HCT116 (cell line): ENCODE measurements around the gene CHML. TPM values are rescaled to one million over a fixed set of nuclear protein-coding genes. Genes with fewer than 3 reads are reported as not detected.

Experiments
- ATAC-seq: fragments of 200-7000 bp; cut with Tn5 transposase; 2 replicates; pipeline ENCODE4 v1.9.1; 2020; ENCODE audit warnings: mild to moderate bottlenecking, moderate library complexity
- BruUV-seq: library from RNA; stranded (reverse); fragments of 400-500 nt; replicated peaks from 2 replicates; lab custom pipeline; 2021; lab: Mats Ljungman, UMichigan
- CTCF ChIA-PET: fragments of 300-600 bp; sonication (Branson Sonifier 250); formaldehyde crosslinking; loops from one replicate; lab custom pipeline; 2021; ENCODE audit warnings: antibody characterized with exemption; lab: Charles Lee
- POLR2A ChIA-PET: fragments of 300-600, 350-600 bp; sonication (Branson Sonifier 250); formaldehyde crosslinking; loops from one replicate; lab custom pipeline; 2021; ENCODE audit warnings: antibody characterized with exemption; lab: Charles Lee
- RAD21 ChIA-PET, 2 experiments: fragments of 300-600 bp; sonication (Branson Sonifier 250); formaldehyde crosslinking; loops; one replicate each; lab custom pipeline; 2023; ENCODE audit warnings: low total read pairs in 2 of 2; ENCODE audit not compliant: uncharacterized antibody in 2 of 2, unreplicated experiment in 2 of 2, low non-redundant PET in 1 of 2; lab: Charles Lee
- DNase-seq: peaks from one replicate; pipeline ENCODE4 v3.0.0-alpha.2; 2010; ENCODE audit warnings: low read depth, low spot score
- H2AFZ ChIP-seq: fragments of 200-600 bp; shearing (Covaris generic), sonication (generic); 2 replicates; pipeline ENCODE4 v1.6.1; 2017; ENCODE audit warnings: low read depth, mixed run types, mixed read lengths, antibody characterized with exemption, low read length; ENCODE audit not compliant: poor library complexity, severe bottlenecking
- H3K27ac ChIP-seq: 2 replicates; pipeline ENCODE4 v1.5.1; 2012; ENCODE audit warnings: low read depth, low read length
- H3K27me3 ChIP-seq: fragments of 200-600 bp; sonication (generic); 2 replicates; pipeline ENCODE4 v1.6.1; 2016; ENCODE audit warnings: mixed run types, low read length, mixed read lengths; ENCODE audit not compliant: insufficient read depth
- H3K36me3 ChIP-seq, 2 experiments: fragments of 200-500 bp in 1 of 2; fragments of 200-600 bp in 1 of 2; sonication (Bioruptor generic) in 1 of 2; sonication (generic) in 1 of 2; 2 replicates each; pipeline versions ENCODE4 v1.5.1 to v1.6.1; 2014 to 2016; ENCODE audit warnings: low read length in 2 of 2, inconsistent platforms in 1 of 2, mixed read lengths in 1 of 2, mixed run types in 1 of 2; ENCODE audit not compliant: insufficient read depth in 2 of 2, control insufficient read depth in 1 of 2
- H3K4me1 ChIP-seq, 2 experiments: fragments of 200-600 bp in 1 of 2; sonication (generic) in 1 of 2; 2 replicates each; pipeline versions ENCODE4 v1.5.1 to v1.6.1; 2012 to 2017; ENCODE audit warnings: low read length in 2 of 2, inconsistent platforms in 1 of 2, mild to moderate bottlenecking in 1 of 2, mixed read lengths in 1 of 2, mixed run types in 1 of 2, moderate library complexity in 1 of 2; ENCODE audit not compliant: insufficient read depth in 2 of 2, control insufficient read depth in 1 of 2
- H3K4me2 ChIP-seq: fragments of 200-600 bp; sonication (generic); 2 replicates; pipeline ENCODE4 v1.6.1; 2017; ENCODE audit warnings: mixed run types, low read length, mixed read lengths
- H3K4me3 ChIP-seq, 2 experiments: fragments of 200-600 bp in 1 of 2; sonication (generic) in 1 of 2; replicated peaks in 1 of 2; 2 replicates each; pipeline ENCODE4 v1.5.1; 2011 to 2016; ENCODE audit warnings: low read length in 2 of 2, control low read depth in 1 of 2, low read depth in 1 of 2, mild to moderate bottlenecking in 1 of 2, mixed read lengths in 1 of 2, mixed run types in 1 of 2
- H3K79me2 ChIP-seq: fragments of 200-600 bp; sonication (generic); 2 replicates; pipeline ENCODE4 v1.6.1; 2017; ENCODE audit warnings: mild to moderate bottlenecking, mixed run types, low read length, moderate library complexity, mixed read lengths; ENCODE audit not compliant: insufficient read depth
- H3K9ac ChIP-seq: fragments of 200-600 bp; sonication (generic); 2 replicates; pipeline ENCODE4 v1.6.1; 2016; ENCODE audit warnings: low read length, mixed read lengths
- H3K9me2 ChIP-seq: fragments of 200-600 bp; sonication (generic), shearing (Covaris generic); 2 replicates; pipeline ENCODE4 v1.6.1; 2017; ENCODE audit warnings: mixed run types, mild to moderate bottlenecking, moderate library complexity; ENCODE audit not compliant: insufficient read depth
- H3K9me3 ChIP-seq, 2 experiments: fragments of 200-500 bp in 1 of 2; fragments of 200-600 bp in 1 of 2; sonication (Bioruptor generic) in 1 of 2; sonication (generic) in 1 of 2; 2 replicates each; pipeline ENCODE4 v1.6.1; 2014 to 2017; ENCODE audit warnings: low read length in 2 of 2, mixed read lengths in 2 of 2, inconsistent platforms in 1 of 2, low read depth in 1 of 2, mild to moderate bottlenecking in 1 of 2, mixed run types in 1 of 2, moderate library complexity in 1 of 2; ENCODE audit not compliant: control insufficient read depth in 1 of 2, insufficient read depth in 1 of 2
- H4K20me1 ChIP-seq: fragments of 200-600 bp; sonication (generic), shearing (Covaris generic); 2 replicates; pipeline ENCODE4 v1.6.1; 2017; ENCODE audit warnings: mixed run types, mild to moderate bottlenecking, moderate library complexity; ENCODE audit not compliant: insufficient read depth
- ATF3 ChIP-seq: IDR thresholded peaks from 2 replicates; pipeline ENCODE4 v1.6.1; 2012
- CEBPB ChIP-seq: IDR thresholded peaks from 2 replicates; pipeline ENCODE4 v1.6.1; 2012; ENCODE audit warnings: low read depth
- EGR1 ChIP-seq: IDR thresholded peaks from 2 replicates; pipeline ENCODE4 v1.6.1; 2012; ENCODE audit warnings: low read depth
- EZH2phosphoT487 ChIP-seq: fragments of 200-600 bp; IDR thresholded peaks from 2 replicates; pipeline ENCODE4 v1.6.1; 2018; ENCODE audit warnings: antibody characterized with exemption, borderline replicate concordance
- JUND ChIP-seq: IDR thresholded peaks from 2 replicates; pipeline ENCODE4 v1.6.1; 2012
- MAX ChIP-seq: IDR thresholded peaks from 2 replicates; pipeline ENCODE4 v1.6.1; 2012
- POLR2A ChIP-seq: IDR thresholded peaks from 2 replicates; pipeline ENCODE4 v1.7.0; 2011; ENCODE audit warnings: borderline replicate concordance; ENCODE audit not compliant: insufficient read depth, insufficient read length; ENCODE audit errors: extremely low read depth
- POLR2AphosphoS5 ChIP-seq: IDR thresholded peaks from 2 replicates; pipeline ENCODE4 v1.6.1; 2011; ENCODE audit warnings: mild to moderate bottlenecking, low read depth, low read length, moderate library complexity
- SIN3A ChIP-seq: IDR thresholded peaks from 2 replicates; pipeline ENCODE4 v1.6.1; 2012; ENCODE audit warnings: low read depth
- SRF ChIP-seq: IDR thresholded peaks from 2 replicates; pipeline ENCODE4 v1.6.1; 2012; ENCODE audit warnings: low read depth
- TCF7L2 ChIP-seq: IDR thresholded peaks from 2 replicates; pipeline ENCODE4 v1.7.0; 2011; ENCODE audit warnings: borderline replicate concordance, inconsistent platforms; ENCODE audit not compliant: insufficient read depth, insufficient read length; ENCODE audit errors: extremely low read depth
- ZFX ChIP-seq: fragments of 450-650 bp; IDR thresholded peaks from 2 replicates; pipeline ENCODE4 v1.6.1; 2017
- ZNF274 ChIP-seq: fragments of 200-500 bp; sonication (Bioruptor generic); IDR thresholded peaks from 2 replicates; pipeline ENCODE4 v1.6.1; 2014; ENCODE audit warnings: mild to moderate bottlenecking, low read depth, low read length, inconsistent platforms
- intact Hi-C: fragments of 100-400 bp; cut with micrococcal nuclease; formaldehyde crosslinking; loops from 2 replicates; pipeline ENCODE4 v1.10.0; 2022
- total RNA-seq: library from RNA; stranded (reverse); gene quantifications from one replicate; pipeline ENCODE4 v1.2.1, GENCODE V29; 2021; ENCODE audit not compliant: unreplicated experiment
- TF ChIP-seq, protein P1 (sequence below), 3 experiments: fragments of 200-600 bp in 1 of 3; sonication (generic) in 1 of 3; IDR thresholded peaks in 2 of 3; conservative IDR thresholded peaks in 1 of 3; 2 replicates each; pipeline ENCODE4 v1.5.1; 2012 to 2017; ENCODE audit warnings: low read depth in 2 of 3, low read length in 2 of 3, antibody characterized with exemption in 1 of 3, borderline replicate concordance in 1 of 3, control low read depth in 1 of 3, mild to moderate bottlenecking in 1 of 3, mixed read lengths in 1 of 3, mixed run types in 1 of 3, moderate library complexity in 1 of 3; ENCODE audit not compliant: insufficient read depth in 1 of 3

The CHML gene
- total RNA-seq, 1 experiment from 2014 or later, result 9.7 TPM

DNA sequence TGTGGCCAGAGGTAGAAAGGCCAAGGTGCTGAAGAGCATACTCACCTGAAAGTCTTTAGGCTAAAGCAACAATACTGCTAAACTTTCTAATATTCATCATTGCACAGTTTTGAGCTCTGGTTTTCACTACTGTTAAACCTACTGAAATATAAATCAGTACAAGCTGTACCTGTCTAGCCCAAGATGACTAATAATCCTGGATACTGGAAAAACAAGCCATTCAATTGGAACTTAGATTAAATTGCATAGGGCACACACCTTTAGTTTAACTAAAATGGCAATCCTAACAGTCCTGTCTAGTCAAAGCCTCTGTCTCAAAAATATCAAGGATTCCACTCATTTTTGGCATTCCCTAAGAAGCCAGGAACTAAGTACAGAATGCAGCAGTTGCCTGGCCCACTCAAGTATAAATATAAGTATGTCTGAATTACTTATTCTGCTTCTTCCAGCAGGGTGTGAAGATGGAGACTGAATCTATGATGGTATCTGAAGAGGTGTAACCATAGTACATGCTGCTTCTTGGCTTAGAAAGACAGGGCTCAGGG, 3.1 kb downstream of the CHML start:
- H3K9me2 ChIP-seq, result no peaks in the 10 kb centered on the region
- BruUV-seq, result no TSS peak
- ChIA-PET POLR2A (no interaction called here), CTCF (no interaction called here), RAD21 (no interaction called here)
- no peak for DNase-seq
- H3K4me3 ChIP-seq, result no peak overlapping the region
- no peak for TF ChIP-seq TCF7L2
- no peak for TF ChIP-seq POLR2AphosphoS5
- no peak for TF ChIP-seq ATF3
- no peak for TF ChIP-seq JUND
- no peak for TF ChIP-seq CEBPB
- TF ChIP-seq EGR1, result no peak
- H4K20me1 ChIP-seq, result no peaks in the 10 kb centered on the region
- H3K9me3 ChIP-seq, result no peaks in the 10 kb centered on the region
- no peak overlapping the region for H3K4me2 ChIP-seq
- ATAC-seq, result no peak
- H3K27me3 ChIP-seq, result no peaks in the 10 kb centered on the region
- no peak overlapping the region for H3K9ac ChIP-seq
- H3K36me3 ChIP-seq, result peaks cover 7 to 11% of the 10 kb centered on the region in 2 experiments; a peak in 3 of 4 replicates
- peaks cover 21% of the 10 kb centered on the region; the same call in 1 of the 2 replicates for H3K79me2 ChIP-seq
- intact Hi-C loops, result no loop called here
- H3K4me1 ChIP-seq, result peaks cover 5 to 25% of the 10 kb centered on the region in 2 experiments; a peak in 3 of 4 replicates
- no peak overlapping the region for H3K27ac ChIP-seq
- H2AFZ ChIP-seq, result no peak overlapping the region

GRCh38 chr1:241636291-241636690, 3.9 kb downstream of the CHML start:
- Histone ChIP-seq H4K20me1 (no peaks in the 10 kb centered on the region), H3K27ac (no peak overlapping the region), H3K9ac (no peak overlapping the region), H3K4me1 (peaks cover 5 to 17% of the 10 kb centered on the region in 2 experiments; a peak in 3 of 4 replicates), H3K9me3 (no peaks in the 10 kb centered on the region), H3K4me2 (no peak overlapping the region), H3K36me3 (peaks cover 7 to 11% of the 10 kb centered on the region in 2 experiments; a peak in 3 of 4 replicates), H3K4me3 (no peak overlapping the region), H3K79me2 (peaks cover 21% of the 10 kb centered on the region; the same call in 1 of the 2 replicates), H2AFZ (no peak overlapping the region), H3K9me2 (no peaks in the 10 kb centered on the region), H3K27me3 (no peaks in the 10 kb centered on the region)
- ChIA-PET POLR2A (no interaction called here), RAD21 (no interaction called here), CTCF (no interaction called here)
- intact Hi-C loops, result no loop called here
- ATAC-seq, result no peak
- no peak for TF ChIP-seq ZFX
- TF ChIP-seq JUND, result no peak
- TF ChIP-seq SRF, result no peak
- TF ChIP-seq TCF7L2, result no peak
- TF ChIP-seq ZNF274, result no peak
- no peak for TF ChIP-seq POLR2A
- TF ChIP-seq MAX, result no peak
- no peak for TF ChIP-seq SIN3A
- no peak for TF ChIP-seq EGR1
- no peak for TF ChIP-seq ATF3
- TF ChIP-seq POLR2AphosphoS5, result no peak
- TF ChIP-seq CEBPB, result no peak
- no peak for TF ChIP-seq EZH2phosphoT487
- TF ChIP-seq, protein P1, sequence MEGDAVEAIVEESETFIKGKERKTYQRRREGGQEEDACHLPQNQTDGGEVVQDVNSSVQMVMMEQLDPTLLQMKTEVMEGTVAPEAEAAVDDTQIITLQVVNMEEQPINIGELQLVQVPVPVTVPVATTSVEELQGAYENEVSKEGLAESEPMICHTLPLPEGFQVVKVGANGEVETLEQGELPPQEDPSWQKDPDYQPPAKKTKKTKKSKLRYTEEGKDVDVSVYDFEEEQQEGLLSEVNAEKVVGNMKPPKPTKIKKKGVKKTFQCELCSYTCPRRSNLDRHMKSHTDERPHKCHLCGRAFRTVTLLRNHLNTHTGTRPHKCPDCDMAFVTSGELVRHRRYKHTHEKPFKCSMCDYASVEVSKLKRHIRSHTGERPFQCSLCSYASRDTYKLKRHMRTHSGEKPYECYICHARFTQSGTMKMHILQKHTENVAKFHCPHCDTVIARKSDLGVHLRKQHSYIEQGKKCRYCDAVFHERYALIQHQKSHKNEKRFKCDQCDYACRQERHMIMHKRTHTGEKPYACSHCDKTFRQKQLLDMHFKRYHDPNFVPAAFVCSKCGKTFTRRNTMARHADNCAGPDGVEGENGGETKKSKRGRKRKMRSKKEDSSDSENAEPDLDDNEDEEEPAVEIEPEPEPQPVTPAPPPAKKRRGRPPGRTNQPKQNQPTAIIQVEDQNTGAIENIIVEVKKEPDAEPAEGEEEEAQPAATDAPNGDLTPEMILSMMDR (IDR thresholded peaks at IDR 0.05 in 2 of 3, conservative IDR thresholded peaks at IDR 0.05 in 1 of 3; ENCODE audit: borderline replicate concordance in 1 of 3, insufficient read depth in 1 of 3, low read depth in 2 of 3, low read length in 2 of 3), result no peak
- BruUV-seq, result no TSS peak
- DNase-seq, result no peak
